ENCODE measurements around the gene HAP1.

GRCh38 chr17:41717408-41718286, 16.8 kb downstream of the HAP1 start:
- TF ChIP-seq CTCF (IDR thresholded peaks at IDR 0.05) (no peak), POLR2A (IDR thresholded peaks at IDR 0.05) (no peak)
